Fibroblast of villous mesenchyme (primary cell): Measurements from ENCODE around the gene ACTA2. TPM values are rescaled to one million over a fixed set of nuclear protein-coding genes. Genes with fewer than 3 reads are reported as not detected.
A peak's percentile ranks its signal among the peaks of the same experiment; 100 is the strongest.

Experiments
- DNase-seq: peaks from one replicate; pipeline ENCODE4 v3.0.0-alpha.2; 2010; ENCODE audit warnings: low read depth
- H3K4me3 ChIP-seq: 2 replicates; pipeline ENCODE4 v1.5.1; 2011; ENCODE audit warnings: low read depth, mild to moderate bottlenecking, low read length
- total RNA-seq: library from RNA; depleted of rRNA; stranded (reverse); fragments of >200 nt; gene quantifications from 2 replicates; pipeline ENCODE4 v1.2.3, GENCODE V29; 2012
- TF ChIP-seq, protein P1 (sequence below): IDR thresholded peaks from 2 replicates; pipeline ENCODE4 v1.5.1; 2012; ENCODE audit warnings: low read depth, mild to moderate bottlenecking, low read length; ENCODE audit not compliant: insufficient read depth

Gene ACTA2
- total RNA-seq, 1 donor = 2,403 TPM

DNA sequence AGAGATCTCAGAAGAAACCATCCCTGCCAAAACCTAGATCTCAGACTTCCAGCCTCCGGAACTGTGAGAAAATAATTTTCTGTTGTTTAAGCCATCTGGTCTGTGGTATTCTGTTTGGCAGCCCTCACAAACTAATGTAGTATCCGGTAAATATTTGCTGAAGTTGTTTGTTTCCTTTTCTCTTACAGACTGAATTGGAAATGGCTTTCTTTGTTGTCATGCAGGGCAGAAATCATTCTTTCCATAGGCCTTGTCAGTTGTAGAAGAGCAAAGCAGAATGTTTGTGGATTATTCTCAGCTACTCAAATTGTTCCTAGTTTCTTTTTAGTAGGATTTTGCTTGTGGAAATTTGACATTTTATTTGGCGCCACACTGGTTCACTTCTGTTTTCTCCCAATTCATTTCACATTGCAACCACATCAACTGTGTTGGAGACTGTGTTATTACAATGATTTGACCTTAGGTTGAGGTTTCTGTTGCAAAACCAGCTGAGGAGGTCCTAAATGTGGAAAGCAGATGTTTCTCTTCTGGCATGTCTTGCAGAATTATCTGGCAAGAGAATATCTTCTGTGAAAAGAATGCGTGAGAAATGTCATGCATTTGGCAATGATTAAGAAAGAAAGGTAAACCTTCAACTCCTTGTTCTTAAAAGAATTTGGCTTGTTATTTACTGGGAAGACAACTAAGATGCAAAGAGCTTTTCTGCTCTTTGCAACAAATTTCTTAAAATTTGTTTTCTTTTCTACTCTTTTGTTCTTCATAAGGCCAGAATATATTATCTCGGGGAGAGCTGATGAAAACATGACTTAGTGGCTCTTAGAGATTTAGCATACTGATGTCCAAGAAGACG lies 25.8 kb downstream of the ACTA2 start:
- H3K4me3 ChIP-seq = no peak overlapping the region

DNA sequence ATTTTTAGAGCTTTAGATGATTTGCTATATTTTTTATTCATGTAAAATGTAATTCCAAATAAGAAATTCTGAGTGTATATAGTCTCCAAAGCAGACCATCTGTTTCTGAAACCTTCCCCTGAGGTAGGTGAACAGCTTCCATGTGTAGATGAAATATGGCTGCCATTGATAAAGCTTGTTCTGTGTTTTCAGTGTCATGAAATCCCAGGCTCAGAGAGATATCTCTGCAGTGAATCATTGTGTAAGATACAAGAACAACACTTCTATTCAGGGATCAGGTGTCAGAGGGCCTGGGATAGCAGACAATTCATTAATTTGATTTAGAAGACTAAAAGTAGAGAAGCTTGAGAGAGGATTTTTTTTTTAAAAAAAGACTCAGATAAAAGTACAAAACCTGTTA lies 29.1 kb downstream of the ACTA2 start:
- TF ChIP-seq, protein P1, sequence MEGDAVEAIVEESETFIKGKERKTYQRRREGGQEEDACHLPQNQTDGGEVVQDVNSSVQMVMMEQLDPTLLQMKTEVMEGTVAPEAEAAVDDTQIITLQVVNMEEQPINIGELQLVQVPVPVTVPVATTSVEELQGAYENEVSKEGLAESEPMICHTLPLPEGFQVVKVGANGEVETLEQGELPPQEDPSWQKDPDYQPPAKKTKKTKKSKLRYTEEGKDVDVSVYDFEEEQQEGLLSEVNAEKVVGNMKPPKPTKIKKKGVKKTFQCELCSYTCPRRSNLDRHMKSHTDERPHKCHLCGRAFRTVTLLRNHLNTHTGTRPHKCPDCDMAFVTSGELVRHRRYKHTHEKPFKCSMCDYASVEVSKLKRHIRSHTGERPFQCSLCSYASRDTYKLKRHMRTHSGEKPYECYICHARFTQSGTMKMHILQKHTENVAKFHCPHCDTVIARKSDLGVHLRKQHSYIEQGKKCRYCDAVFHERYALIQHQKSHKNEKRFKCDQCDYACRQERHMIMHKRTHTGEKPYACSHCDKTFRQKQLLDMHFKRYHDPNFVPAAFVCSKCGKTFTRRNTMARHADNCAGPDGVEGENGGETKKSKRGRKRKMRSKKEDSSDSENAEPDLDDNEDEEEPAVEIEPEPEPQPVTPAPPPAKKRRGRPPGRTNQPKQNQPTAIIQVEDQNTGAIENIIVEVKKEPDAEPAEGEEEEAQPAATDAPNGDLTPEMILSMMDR = no peak
- peak; percentile 61 for DNase-seq
- no peak overlapping the region for H3K4me3 ChIP-seq

More for the DNA sequence above, 25.8 kb downstream of the ACTA2 start:
- DNase-seq = peak; percentile 97
- TF ChIP-seq, protein P1 = no peak

DNA sequence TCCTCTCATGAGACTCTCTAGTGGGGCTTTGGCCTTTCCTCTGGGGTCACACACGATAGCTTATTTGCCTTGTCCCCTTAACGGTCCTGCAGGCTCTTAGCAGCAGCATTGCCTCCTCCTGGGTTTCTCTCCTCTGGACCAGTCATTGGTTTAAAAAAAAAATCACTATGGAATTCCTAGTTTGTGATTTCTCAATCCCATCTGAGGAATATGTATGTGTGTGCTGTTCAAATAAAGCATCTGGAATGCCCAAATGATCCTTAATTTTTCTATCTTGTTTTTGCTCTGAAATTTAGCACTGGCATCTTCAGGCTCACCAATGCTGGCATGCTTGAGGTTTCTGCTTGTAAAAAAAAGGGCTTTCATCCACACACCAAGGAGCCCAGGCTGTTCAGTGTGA lies 30.5 kb downstream of the ACTA2 start:
- no peak overlapping the region for H3K4me3 ChIP-seq
- TF ChIP-seq, protein P1 = no peak
- no peak for DNase-seq

DNA sequence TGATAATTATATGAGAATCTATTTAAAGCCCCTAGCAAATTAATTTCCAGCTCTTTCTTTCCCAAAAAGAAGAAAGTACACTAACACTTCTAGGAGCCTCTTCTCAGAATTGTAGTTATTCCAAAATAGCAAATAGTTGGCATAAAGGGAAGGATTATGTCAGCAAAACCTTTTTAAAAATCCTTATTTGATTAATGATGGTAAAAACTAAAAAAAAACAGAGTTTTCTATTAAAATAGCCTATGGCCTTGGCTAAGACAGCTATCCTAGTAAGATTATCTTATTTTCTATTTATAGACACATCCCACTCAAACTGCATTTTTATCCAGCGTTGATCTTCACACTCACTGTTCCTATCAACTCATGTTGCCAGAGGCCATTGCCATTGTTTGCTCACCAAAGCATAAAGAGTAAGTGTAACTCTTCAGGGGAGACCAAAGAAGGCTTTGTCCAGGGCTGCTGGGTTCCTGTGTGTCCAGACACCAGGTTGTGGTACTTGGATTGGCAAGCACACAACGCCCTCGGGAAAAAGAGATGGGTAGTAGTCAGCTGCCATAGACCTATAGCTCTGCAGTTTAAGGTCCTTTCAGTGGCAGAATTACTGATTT lies 31.5 kb downstream of the ACTA2 start:
- no peak for DNase-seq
- no peak overlapping the region for H3K4me3 ChIP-seq
- TF ChIP-seq, protein P1 = no peak

DNA sequence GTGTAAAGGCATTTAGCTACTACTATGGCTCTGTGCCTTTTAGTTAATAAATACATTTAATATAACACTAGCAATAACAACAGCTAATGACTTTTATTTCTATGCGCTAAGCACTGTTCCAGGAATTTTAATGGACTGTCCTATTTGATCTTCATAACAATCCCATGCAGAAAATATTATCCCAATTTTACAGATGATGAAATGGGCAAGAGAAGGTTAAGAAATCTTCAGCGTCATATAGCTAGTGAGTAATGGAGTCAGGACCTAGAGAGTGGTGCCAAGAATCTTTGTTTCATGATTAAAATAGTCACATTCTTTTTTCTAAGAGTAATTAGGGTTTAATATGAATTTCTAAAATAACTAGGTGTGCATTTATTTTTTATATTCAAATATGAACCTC lies 32.4 kb downstream of the ACTA2 start:
- no peak overlapping the region for H3K4me3 ChIP-seq
- TF ChIP-seq, protein P1 = no peak
- no peak for DNase-seq

DNA sequence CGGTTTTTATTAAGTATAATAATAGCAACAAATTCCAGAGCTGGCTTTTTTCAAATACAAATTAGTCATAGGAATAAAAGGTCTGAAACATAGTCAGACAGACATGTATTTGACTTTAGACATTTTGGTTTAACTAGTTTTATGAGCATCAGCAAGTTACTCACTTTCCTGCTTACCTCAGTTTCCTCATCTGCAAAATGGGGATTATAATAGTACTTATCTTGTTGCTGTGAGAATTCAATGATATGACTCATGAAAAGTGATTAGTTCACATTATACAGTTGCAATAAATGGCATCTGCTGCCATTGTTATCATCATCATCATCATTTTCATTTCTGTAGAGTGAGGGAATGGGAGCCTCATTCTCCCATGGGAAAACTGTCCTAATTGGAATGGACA lies 33.5 kb downstream of the ACTA2 start:
- TF ChIP-seq, protein P1 = no peak
- no peak for DNase-seq
- H3K4me3 ChIP-seq = no peak overlapping the region
